ENCODE measurements around the gene SCAANT1.
A peak's percentile ranks its signal among the peaks of the same experiment; 100 is the strongest.

SCAANT1 gene

DNA sequence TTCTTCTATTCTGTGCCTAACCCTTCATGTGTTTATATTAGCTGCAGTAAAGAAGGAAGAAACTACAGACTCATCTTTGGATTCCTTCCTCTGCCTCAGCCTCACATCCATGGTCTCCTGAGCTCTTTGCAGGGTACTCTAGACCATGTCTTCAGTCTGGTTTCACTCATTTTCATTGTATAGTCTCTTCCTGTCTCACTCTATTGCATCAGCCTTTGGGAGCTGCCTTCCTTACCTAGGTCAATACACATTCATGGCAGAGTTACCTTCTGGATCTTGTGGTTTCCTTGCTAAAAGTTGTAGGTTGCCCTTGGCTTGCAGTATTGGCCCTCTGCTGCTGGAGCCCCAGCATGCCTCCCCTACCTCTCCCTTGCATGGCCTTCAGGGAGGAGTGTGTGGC lies 31.5 kb upstream of the SCAANT1 start:
- peaks cover 60% of the 10 kb centered on the region for H3K4me1 Mint-ChIP-seq
- H3K27ac Mint-ChIP-seq: no peak overlapping the region
- H3K36me3 Mint-ChIP-seq: peaks cover 56% of the 10 kb centered on the region
- H3K9me3 Mint-ChIP-seq: no peaks in the 10 kb centered on the region
- no peak overlapping the region for H3K4me3 Mint-ChIP-seq
- no peaks in the 10 kb centered on the region for H3K27me3 Mint-ChIP-seq
- no peak for ATAC-seq

DNA sequence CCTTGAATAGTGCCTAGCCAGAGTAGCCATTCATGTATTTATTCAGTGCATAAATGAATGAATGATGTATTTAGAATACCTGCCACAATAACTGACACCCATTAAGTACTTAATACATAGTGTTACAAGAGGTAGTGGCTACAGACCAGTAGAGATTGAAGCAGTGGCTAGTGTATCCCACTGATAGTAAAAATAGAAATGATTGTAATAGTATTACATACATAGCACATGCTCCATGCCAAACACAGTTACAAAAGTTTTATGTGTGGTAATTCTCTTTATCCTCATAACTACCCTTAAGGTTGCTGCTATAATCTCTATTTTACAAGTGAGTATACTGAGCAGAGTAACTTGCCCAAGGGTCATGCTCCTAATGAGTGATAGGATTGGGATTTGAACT lies 30.3 kb upstream of the SCAANT1 start:
- Mint-ChIP-seq H3K9me3 (no peaks in the 10 kb centered on the region), H3K4me1 (peaks cover 62% of the 10 kb centered on the region), H3K27me3 (no peaks in the 10 kb centered on the region), H3K36me3 (peaks cover 46% of the 10 kb centered on the region), H3K27ac (no peak overlapping the region), H3K4me3 (no peak overlapping the region)
- no peak for ATAC-seq

DNA sequence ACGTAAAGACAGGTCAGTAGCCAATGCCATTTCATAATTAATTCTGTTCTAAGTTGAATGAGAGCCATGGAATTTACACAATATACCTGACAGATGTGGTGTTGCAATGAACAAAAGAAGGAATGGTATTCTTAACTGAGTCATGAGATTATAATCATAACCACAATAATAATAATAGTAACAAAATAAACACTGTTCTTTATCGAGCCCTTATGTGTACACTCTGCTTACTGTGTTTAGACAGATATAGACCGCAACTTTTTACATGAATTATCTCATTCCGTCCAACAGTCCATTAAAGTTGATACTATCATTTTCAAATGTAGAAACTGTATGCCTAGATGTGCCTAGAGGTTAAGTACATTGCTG lies 28.2 kb upstream of the SCAANT1 start:
- Mint-ChIP-seq H3K4me3 (no peak overlapping the region), H3K27ac (no peak overlapping the region), H3K27me3 (no peaks in the 10 kb centered on the region), H3K9me3 (no peaks in the 10 kb centered on the region), H3K4me1 (peaks cover 49% of the 10 kb centered on the region), H3K36me3 (peaks cover 27% of the 10 kb centered on the region)
- no peak for ATAC-seq

DNA sequence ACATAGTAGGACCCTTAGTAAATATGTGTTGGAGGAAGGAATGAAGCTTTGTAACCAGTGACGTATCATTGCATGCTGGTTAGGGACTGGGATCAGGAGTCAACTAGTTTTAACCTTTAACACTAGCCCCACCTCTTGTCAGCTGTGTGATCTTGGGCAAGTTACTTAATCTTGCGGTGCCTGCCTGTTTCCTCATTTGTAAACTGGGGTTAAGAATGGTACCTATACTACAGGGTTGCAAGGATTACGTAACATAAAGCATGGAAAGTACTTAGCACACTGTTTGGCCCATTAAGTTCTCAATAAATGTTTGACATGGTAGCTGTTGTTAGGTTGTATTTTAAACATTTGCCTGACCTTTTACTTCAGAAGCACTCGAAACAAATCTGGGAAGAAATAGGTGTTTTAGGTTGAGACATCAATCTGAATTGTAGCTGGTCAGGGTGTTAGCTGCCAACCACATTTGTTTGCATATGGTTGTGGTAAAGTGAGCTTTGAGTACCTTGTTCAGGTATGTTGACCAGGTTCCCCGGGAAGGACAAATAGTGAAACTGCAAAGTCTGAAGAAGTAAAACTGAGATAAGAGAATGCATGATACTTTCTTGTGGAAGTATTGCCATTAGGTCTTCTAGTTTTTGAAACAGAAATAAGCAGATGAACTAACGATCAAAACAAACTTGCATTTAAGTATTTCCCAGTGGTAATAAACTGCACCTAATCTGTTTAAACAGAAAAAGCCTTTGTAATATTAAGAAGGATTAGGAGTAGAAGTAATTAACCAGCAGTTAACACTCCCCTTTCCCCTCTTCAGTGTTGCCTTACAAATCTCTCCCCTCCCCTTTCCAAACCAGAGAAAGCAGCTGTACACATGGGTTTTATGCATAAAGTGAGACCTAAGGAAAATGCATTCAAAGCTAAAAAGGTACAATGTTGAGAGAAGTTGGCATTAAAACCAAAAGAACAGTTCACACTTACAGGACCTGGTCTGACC lies 25.8 kb upstream of the SCAANT1 start:
- Mint-ChIP-seq H3K36me3 (peaks cover 19% of the 10 kb centered on the region), H3K27ac (peak overlapping the region; percentile 43), H3K4me3 (peak overlapping the region; percentile 19), H3K27me3 (no peaks in the 10 kb centered on the region), H3K4me1 (peaks cover 57% of the 10 kb centered on the region), H3K9me3 (no peaks in the 10 kb centered on the region)
- peak; percentile 89 for ATAC-seq

DNA sequence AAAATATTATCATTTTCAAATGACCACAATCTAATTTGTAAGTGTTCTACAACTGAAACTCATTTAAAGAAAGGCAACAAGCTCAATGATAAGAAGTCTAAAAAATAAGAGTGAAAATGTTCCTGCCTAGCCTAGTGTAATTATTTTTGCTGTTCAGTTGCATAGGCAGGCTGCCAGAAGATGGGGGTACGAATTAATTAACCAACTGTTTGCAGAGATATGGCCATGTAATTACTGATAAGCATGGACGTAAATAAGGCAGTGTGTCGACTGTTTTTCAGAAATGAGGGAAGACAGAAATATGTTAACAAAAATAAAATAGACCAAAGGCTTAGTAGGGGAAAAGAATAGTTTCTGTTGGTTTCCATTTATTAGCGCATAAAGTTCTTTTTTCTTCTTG lies 24.7 kb upstream of the SCAANT1 start:
- Mint-ChIP-seq H3K27ac (peak overlapping the region; percentile 43), H3K36me3 (peaks cover 15% of the 10 kb centered on the region), H3K4me1 (peaks cover 63% of the 10 kb centered on the region), H3K4me3 (no peak overlapping the region), H3K9me3 (no peaks in the 10 kb centered on the region), H3K27me3 (no peaks in the 10 kb centered on the region)
- ATAC-seq: no peak

DNA sequence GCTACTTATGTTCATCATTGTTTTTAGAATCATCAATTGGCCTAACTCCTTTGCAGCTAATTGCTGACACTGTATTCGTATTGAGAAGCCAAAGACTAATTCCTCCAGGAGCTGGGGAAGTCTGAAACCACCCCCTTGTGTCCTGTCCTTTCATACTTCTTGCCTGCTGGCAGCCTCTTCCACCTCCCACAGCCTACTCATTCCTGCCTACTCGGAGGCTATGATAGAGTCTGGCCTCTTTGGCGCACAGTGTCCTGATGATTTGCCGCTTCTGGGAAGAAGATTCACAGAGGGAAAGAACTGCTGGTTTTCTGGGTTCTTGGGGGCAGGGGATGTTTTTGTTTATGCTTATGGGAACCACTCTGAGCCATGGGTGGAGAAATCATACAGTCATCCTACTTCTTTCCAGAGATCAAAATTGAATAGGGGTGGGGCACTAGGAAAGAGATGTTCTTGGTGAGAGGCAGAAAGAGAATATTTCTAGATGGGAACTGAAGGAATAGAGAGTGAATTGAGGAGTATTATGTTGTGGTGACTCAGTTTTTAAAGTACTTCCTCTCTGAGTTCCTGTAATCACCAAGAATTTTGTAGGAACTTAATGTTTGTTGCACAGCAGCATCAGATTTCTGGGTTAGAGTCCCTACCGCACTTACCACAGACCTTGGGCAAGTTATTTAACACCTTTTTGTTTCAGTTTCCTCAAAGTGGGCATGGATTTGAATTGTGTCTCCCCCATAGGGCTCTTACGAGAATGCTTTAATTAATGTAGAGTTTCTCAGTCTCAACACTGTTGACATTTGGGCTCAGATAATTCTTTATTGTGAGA lies 22.1 kb upstream of the SCAANT1 start:
- ATAC-seq: no peak
- Mint-ChIP-seq H3K9me3 (no peaks in the 10 kb centered on the region), H3K27me3 (no peaks in the 10 kb centered on the region), H3K27ac (peak overlapping the region; percentile 94), H3K4me1 (peaks cover 68% of the 10 kb centered on the region), H3K4me3 (peak overlapping the region; percentile 65), H3K36me3 (peaks cover 14% of the 10 kb centered on the region)

- peak overlapping the region; percentile 65 for H3K4me3 Mint-ChIP-seq
- peak; percentile 83 for ATAC-seq
These were observed 21.3 kb upstream of the SCAANT1 start for GRCh38 chr3:63933459-63933858.

GRCh38 chr3:63932509-63933212 lies 20.5 kb upstream of the SCAANT1 start:
- Mint-ChIP-seq H3K9me3 (no peaks in the 10 kb centered on the region), H3K4me3 (no peak overlapping the region), H3K4me1 (peaks cover 65% of the 10 kb centered on the region), H3K36me3 (peaks cover 11% of the 10 kb centered on the region), H3K27me3 (no peaks in the 10 kb centered on the region), H3K27ac (peak overlapping the region; percentile 94)
- ATAC-seq: no peak

More at GRCh38 chr3:63933459-63933858, 21.3 kb upstream of the SCAANT1 start:
- peak overlapping the region; percentile 94 for H3K27ac Mint-ChIP-seq
- H3K4me1 Mint-ChIP-seq: peaks cover 67% of the 10 kb centered on the region
- peaks cover 11% of the 10 kb centered on the region for H3K36me3 Mint-ChIP-seq
- no peaks in the 10 kb centered on the region for H3K27me3 Mint-ChIP-seq
- H3K9me3 Mint-ChIP-seq: no peaks in the 10 kb centered on the region

DNA sequence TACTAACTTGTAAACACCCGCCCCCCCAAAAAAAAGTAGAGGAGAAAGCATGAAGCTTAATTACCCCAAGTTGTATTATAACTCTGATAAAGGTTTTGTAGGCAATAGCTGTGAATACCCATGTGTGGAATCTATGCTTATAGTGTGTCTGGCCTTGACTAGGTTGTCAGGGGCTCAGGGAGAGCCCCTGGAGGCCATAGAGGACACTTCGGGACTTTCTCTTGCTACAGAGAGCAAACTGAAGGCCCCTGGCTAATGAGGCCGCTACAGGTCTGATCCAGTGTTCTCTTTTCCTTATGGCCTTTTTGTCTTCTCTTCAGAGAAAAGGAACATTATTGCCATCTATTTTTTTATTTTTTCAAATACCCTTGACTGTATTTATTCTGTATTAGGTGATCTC lies 19.1 kb upstream of the SCAANT1 start:
- Mint-ChIP-seq H3K36me3 (peaks cover 17% of the 10 kb centered on the region), H3K9me3 (no peaks in the 10 kb centered on the region), H3K4me1 (peaks cover 68% of the 10 kb centered on the region), H3K4me3 (no peak overlapping the region), H3K27me3 (no peaks in the 10 kb centered on the region), H3K27ac (peak overlapping the region; percentile 94)
- no peak for ATAC-seq

DNA sequence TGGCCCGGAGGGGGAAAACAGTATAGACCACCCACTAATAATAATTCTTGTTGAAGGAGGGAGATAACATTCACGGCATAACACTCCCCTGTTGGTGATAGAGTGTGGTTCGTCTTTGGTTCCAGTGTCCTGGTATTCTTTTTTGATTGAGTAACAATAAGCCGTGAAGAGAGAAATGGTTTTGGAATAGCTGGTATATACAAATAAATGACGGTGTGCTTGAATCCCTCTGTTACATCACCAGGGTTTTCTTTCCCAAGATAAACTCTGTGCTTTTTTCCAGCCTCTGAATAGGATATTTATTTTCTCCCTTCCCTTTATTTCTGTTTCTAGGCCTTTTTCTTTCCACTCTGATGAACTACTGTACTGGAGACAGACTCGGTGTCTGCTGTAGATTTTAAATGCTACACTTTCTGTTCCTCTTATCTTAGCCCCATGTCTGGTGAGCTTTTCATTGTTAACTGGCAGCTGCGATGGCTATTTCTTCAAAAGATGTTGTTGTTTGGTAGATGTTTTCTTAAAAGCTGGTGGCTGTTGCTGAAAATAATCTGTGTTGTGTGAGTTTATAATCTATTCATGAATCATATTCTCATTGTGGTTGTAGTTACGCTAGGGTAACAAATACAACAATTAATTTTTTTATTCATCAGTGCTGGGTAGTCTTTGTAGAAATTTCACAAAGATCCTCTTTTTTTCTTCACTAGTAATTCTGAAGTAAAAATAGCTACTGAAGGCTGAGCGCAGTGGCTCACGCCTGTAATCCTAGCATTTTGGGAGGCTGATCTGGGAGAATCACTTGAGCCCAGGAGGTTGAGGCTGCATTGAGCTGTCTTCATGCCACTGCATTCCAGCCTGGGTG lies 15.5 kb upstream of the SCAANT1 start:
- peak overlapping the region; percentile 68 for H3K27ac Mint-ChIP-seq
- H3K9me3 Mint-ChIP-seq: no peaks in the 10 kb centered on the region
- no peaks in the 10 kb centered on the region for H3K27me3 Mint-ChIP-seq
- ATAC-seq: peak; percentile 93
- peaks cover 43% of the 10 kb centered on the region for H3K36me3 Mint-ChIP-seq
- H3K4me3 Mint-ChIP-seq: peak overlapping the region; percentile 25
- H3K4me1 Mint-ChIP-seq: peaks cover 77% of the 10 kb centered on the region

- Mint-ChIP-seq H3K9me3 (no peaks in the 10 kb centered on the region), H3K4me3 (no peak overlapping the region), H3K27ac (peak overlapping the region; percentile 68), H3K4me1 (peaks cover 77% of the 10 kb centered on the region), H3K36me3 (peaks cover 43% of the 10 kb centered on the region), H3K27me3 (no peaks in the 10 kb centered on the region)
- no peak for ATAC-seq
These were observed 14.1 kb upstream of the SCAANT1 start for GRCh38 chr3:63926309-63926708.

DNA sequence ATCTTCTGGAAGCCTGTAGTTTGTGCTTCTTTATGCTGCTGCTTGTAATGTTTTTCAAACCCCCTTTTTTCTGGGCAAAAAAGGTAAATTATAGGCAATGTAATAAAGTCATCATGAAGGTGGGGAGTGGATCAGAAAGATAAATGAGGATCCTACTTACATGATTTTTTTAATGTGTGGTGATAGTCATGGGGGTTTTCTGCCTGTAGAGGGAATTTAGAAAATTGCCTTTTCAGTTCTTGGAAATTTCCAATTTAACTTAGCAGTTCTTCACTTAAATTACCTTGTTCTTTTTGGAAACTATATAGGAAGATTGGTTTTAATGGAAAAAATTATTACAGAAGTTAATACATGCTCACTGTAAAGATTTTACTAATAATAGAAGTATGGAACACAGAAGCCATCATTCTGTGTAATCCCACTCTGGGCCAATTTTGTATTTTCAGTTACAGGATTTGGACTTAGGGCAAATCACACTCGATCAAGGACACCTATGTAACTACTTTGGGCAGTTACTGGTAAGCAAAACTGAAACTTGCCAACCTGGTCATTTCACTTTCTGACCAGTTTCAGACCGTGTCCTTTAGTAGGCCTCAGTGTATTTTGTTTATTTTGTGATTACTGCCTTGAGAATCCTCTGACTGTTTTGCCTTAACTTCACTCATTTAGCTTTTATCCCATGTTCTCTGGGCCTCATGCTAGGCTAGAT lies 10.5 kb upstream of the SCAANT1 start:
- Mint-ChIP-seq H3K4me3 (peak overlapping the region; percentile 45), H3K27ac (peak overlapping the region; percentile 68), H3K27me3 (no peaks in the 10 kb centered on the region), H3K4me1 (peaks cover 87% of the 10 kb centered on the region), H3K36me3 (peaks cover 52% of the 10 kb centered on the region), H3K9me3 (no peaks in the 10 kb centered on the region)
- no peak for ATAC-seq

- peak; percentile 94 for ATAC-seq
- Mint-ChIP-seq H3K9me3 (no peaks in the 10 kb centered on the region), H3K36me3 (peaks cover 58% of the 10 kb centered on the region)
These were observed 9.7 kb upstream of the SCAANT1 start for GRCh38 chr3:63921741-63922482.

More at GRCh38 chr3:63921741-63922482, 9.7 kb upstream of the SCAANT1 start:
- H3K27me3 Mint-ChIP-seq: no peaks in the 10 kb centered on the region
- peak overlapping the region; percentile 68 for H3K27ac Mint-ChIP-seq
- H3K4me1 Mint-ChIP-seq: peaks cover 84% of the 10 kb centered on the region
- H3K4me3 Mint-ChIP-seq: peak overlapping the region; percentile 45
